ELF-1 (cell line): ENCODE measurements around the gene PAM.

Source experiments
- DNase-seq: peaks from one replicate; pipeline ENCODE4 v3.0.0-alpha.2; 2016; ENCODE audit warnings: low read depth, low spot score

Gene PAM

GRCh38 chr5:102781359-102781758 lies 26.3 kb downstream of the PAM start:
- no peak for DNase-seq

GRCh38 chr5:102781786-102782185 lies 26.7 kb downstream of the PAM start:
- DNase-seq, result no peak

- no peak for DNase-seq
Measured at GRCh38 chr5:102782217-102782872, 27.2 kb downstream of the PAM start.

DNA sequence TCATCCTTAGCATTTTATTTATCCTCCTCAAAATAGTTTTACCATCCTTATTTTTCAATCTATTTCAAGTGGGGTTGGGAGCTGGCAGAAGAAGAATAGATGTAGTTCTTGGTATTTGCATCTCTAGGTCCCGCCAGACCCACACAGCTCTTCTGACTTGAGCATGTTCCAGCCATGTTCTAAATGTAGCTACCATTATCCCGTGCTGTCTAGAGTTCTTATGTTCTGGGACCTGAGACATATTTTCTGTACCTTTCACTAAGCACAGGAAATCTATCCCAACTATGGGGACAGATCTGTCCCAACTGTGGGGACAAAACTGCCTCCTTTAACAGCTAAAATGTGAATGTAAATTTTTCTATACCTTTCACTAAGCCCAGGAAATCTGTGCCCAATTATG lies 32.0 kb downstream of the PAM start:
- DNase-seq, result no peak

- DNase-seq, result no peak
Measured at GRCh38 chr5:102788788-102789187, 33.7 kb downstream of the PAM start.

DNA sequence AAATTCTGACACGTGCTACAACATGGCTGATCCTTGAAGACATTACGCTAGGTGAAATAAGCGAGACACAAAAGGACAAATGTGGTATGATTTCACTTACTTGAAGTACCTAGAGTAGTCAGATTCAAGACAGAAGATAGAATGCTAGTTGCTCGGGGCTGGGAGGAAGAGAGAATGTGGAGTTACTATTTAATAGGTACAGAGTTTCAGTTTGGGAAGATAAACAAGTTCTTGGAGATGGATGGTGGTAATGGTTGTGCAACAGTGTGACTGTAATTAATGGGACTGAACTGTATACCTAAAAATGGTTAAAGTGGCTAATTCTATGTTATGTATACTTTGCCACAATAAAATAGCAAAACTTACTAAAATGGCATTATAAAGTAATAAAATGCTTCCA lies 34.4 kb downstream of the PAM start:
- DNase-seq, result no peak

GRCh38 chr5:102790748-102791147 lies 35.6 kb downstream of the PAM start:
- no peak for DNase-seq

GRCh38 chr5:102792705-102793104 lies 37.6 kb downstream of the PAM start:
- no peak for DNase-seq

- no peak for DNase-seq
Measured at GRCh38 chr5:102794047-102794446, 38.9 kb downstream of the PAM start.

DNA sequence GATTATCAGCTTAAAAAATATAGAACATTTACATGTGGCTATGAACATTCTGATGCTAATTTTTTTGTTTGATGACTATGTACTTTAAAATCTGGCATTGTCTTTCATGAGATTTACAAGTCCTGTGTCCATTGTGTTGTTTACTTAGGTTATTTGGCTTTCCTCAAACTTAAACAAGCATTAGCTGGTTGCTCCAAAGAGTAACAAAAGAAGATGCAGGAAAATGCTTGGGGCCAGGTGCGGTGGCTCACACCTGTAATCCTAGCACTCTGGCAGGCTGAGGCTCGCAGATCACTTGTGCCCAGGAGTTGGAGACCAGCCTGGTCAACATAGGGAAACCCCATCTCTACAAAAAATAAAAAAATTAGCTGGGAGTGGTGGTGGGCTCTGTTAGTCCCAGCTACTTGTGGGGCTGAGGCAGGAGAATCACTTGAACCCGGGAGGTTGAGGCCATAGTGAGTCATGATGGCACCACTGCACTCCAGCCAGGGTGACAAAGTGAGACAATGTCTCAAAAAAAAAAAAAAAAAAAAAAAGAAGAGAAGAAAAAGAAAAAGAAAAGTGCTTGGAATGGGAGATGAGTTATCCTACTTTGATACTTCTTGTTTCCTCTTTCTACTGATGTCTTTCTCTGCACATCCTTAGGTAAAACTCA lies 39.7 kb downstream of the PAM start:
- DNase-seq, result no peak

GRCh38 chr5:102795526-102795925 lies 40.4 kb downstream of the PAM start:
- no peak for DNase-seq

DNA sequence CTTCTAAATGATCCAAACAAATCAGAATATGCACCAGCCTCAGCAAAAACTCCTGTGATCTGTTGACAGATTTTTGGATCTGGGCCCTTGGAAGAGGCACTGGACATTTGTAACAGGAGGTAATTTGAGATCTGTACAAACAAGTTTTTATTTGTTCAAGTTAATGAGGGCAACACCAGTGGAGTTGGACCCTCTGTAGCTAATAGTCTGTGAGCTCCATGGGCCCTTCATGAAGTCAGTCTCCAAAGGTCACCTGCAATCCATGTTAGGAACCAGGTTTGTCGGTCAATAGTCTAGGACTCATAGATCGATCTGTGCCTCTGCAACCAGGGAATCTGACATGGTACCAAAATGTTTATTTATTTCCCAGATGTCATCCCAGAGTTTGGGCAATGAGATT lies 40.9 kb downstream of the PAM start:
- DNase-seq, result no peak

DNA sequence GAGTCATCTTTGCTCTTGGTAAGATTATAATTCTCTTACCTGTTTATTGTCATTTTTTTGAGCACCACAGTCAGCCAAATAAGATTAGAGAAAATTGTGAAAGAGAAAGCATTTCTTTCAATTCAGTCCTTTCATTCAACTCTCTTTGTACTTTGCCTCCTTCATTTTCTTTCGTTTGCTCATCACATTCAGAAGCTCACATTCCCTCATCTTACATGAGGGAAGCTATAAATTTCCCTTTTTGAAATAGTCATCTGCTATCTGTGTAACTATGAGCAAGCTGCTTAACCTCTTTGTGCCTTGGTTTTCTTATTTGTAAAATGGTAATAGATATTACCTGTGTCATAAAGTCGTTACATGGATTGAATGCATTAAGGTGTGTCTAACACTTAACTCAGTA lies 41.4 kb downstream of the PAM start:
- no peak for DNase-seq

DNA sequence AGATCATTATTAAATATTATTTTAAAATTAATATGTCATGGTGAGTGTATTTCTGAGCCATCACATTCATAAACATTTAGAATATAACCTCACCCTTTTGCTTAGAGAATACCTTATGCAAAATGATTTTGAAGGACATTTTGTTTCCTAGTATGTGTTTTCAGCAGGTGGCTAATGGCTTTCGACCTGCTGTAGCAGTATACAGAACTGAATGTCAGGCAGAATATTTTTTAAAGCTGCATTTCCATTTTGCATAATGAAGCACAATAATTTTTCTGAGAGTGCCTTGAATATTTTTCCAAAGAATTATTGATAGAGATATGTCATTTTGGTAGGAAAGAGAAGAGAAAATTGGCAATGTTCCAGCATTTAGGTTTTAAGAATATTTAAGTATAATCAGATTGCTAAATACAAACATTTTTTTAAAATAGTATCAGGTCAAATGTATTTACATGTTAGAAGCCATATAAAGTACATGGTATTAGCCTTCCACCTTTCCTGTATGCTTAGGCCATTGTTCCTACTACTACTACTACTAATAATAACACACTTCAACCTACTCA lies 42.3 kb downstream of the PAM start:
- DNase-seq, result no peak

- no peak for DNase-seq
Measured at GRCh38 chr5:102798104-102798785, 43.1 kb downstream of the PAM start.

GRCh38 chr5:102799017-102799416 lies 43.9 kb downstream of the PAM start:
- DNase-seq, result no peak

DNA sequence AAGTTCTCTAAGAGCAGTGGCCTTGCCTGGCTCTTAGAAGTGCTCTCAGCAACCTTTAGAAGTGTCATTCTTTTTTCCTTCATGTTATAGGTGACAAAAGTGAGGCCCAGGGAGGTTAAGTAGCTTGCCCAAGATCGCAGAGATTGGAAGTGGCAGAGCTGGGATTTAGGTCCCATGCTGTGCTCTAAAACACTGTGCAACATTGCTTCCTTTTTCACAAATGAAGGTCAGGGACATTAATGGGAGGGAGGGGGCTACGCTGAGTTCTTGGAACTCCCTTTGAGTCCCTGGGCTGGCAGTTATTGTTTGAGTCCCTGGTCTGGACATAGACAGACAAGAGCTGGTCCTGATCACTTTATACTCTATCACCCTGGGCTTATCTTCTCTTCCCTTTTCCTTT lies 45.3 kb downstream of the PAM start:
- DNase-seq, result no peak

DNA sequence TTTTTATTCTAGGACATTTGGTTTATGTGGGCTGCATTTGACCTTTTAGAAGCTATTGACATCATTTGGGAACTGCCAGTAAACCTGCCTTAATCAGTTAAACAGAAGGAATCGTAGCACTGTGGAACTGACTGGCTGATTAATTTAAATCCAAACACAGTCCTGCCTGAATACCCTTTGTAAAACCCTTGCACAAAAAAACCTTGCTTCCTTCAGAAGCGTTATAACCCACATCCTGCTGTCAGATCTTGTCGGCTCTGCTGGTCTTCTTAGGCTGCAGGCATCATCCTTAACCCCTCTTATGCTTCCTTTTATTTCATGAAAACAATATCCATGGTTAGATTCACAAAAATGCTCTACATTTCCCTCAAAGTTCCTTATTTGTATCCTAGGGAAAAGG lies 46.3 kb downstream of the PAM start:
- no peak for DNase-seq

- no peak for DNase-seq
Measured at GRCh38 chr5:102802708-102803458, 47.8 kb downstream of the PAM start.

DNA sequence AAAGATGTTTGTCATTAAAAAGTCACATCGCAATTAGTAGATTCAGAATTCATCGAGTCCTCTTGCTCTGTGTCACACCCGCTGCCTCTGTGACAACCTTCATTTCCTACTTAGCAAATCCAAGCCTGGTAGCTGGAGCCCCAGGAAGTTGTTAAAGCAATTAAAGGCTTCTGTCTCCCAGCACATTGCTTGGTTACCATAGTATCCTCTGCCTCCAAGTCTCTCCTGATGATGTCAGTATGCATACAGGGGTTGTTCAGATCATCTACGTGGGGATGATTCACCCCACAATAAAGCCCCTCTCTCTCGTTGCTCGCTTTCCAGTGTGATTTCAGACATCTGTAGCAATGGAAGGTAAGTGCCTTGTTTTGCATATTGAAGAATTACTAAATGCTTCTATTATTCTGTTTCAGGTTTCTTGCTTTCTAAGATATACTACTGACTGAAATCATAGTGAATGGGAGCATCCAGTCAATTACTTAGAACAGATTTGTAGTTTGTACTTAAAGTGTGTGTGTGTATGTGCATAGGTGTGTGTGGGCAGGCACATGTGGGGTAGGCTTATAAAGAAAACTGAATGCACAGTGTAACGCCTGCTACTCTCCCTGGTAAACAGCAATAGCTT lies 52.9 kb downstream of the PAM start:
- DNase-seq, result peak; percentile 39

DNA sequence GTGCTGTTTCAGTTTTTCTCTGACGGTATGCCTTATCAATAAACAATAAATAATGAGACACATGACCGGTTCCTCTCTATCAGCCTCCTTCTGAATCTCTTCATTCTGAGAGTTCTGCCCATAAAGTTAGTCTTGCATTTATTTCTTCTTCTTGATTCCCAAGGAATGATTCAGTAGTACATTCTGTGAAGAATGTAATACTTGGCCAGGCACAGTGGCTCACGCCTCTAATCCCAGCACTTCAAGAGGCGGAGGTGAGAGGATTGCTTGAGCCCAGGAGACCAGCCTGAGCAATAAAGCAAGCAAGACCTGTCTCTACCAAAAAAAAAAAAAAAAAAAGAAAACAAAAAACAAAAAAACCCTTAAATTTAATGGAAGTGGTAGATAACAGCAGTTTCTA lies 53.9 kb downstream of the PAM start:
- DNase-seq, result no peak

DNA sequence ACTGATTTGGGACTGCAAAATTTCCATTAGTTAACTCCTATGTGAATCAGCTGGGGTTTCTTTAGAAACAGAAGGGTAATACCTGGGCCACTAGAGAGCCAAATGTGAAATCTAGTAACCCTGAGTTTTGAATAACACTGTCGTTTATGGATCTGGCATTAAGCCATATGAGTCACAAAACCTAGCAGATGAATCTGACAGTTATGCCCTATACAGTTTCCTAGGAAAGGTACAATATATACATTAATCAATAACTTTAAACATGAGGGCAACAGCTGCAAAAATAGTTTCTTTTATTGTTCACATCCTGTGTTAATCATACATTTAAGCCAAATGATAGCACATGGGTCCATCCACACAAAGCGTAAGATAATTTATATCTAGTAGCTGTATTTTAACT lies 56.9 kb downstream of the PAM start:
- DNase-seq, result no peak
